GM21423 (cell line): Measurements from ENCODE around the gene VPS35L.
"Not testable (repeated sequence)": the region's sequence is repeated elsewhere in the genome, so short reads cannot be mapped to it uniquely, and the experiment has no call there.

Source experiments
- ATAC-seq: cut with Tn5 transposase; IDR thresholded peaks from one replicate; pipeline ENCODE4 v1.9.1; 2021; ENCODE audit warnings: mild to moderate bottlenecking, moderate library complexity; ENCODE audit not compliant: unreplicated experiment

Gene VPS35L

DNA sequence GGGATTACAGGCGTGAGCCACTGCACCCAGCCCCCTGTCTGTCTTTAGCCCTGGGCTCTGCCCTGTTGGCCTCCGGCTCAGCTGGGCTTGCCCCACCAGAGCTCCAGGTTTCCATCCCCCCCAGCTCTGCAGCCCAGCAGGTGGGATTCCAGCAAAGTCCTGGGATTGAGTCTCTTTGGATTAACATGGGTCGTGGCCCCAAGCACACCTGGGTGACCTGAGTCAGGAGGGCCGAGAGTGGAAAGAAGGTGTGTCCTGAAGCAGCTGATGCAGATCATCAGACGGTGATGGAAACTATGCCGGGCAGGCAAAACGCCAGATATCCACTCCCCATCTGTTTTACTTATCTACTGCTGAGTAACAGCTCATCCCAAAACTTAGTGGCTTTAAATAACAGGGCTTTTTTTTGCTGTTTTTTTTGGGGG is 90.1 kb downstream of the VPS35L start:
- ATAC-seq: no peak

DNA sequence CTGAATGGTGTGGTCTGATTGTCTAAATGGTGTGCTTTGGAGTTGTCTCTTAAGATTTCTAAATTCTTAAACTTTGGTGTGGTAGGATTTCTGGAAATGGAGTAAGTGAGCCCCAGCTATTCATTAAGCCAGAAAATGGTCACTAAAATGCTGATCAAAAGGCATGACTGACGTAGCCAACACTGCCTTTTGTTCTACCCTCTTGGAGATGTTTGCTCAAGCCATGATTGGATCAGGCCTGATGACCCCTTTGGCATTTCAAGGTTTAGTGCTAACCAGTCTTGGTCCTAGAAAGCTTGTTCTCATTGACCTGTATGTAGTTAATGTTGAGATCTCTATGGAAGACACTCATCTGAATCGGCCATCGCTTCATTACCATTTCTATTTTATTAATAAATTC is 94.5 kb downstream of the VPS35L start:
- no peak for ATAC-seq

DNA sequence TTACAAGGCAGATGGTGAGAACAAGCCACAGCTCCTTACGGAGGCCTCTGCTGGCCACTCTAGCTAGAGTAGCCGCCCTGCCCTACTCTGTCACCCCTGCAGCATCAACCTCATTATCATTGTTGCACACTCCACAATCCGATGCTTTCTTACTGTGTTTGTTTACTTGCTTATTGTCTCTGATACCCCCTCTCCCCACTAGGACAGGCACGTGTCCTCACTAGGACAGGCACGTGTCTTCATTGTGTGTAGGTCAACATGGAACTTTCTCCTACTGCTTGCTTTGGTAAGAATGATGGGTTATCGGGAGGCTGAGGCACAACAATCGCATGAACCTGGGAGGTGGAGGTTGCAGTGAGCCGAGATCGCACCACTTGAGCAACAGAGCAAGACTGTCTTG is 98.6 kb downstream of the VPS35L start:
- ATAC-seq: no peak

DNA sequence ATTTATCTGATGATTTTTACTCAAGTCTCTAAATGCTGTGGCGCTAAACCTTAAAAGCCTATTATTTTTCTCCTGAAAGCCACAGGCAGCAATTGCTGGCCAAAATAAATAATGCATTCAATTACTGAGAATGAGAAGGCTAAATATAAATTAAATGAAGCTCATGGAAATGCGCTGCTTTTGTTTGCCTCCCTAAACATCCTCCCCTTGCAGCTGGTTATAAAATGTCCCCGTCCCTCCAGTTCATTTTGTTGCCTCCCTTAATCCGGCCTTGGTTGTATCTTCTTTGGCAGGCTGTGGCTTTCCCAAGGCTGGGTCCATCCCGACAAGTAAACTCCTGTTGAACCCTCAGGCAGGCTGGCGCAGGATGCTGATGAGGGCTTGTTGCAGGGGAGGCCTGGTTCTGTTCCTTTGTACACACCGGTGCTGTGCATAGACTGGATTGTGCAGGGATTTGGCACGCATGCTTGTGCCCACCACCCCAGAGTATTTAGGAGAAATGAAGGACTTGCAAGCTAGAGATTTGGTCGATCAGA is 99.8 kb downstream of the VPS35L start:
- ATAC-seq: no peak

DNA sequence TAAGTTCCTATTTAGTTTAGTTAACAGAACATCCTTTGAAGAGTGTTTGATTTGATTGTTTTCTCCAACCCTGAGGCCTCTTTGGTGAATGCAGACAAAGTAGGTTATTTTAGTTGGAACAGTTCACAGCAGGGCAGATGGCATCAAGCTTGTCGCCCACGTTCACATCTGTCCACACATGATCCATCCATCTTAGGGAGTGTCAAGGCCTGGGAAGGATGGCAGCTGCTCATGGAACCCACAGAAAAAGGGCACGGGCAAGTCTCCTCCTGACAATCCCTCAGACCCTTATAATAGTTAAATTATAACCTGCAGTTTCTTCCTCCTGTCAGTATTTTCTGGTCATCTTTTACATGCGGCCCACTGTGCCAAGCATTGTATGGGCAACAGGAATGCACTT is 102.3 kb downstream of the VPS35L start:
- no peak for ATAC-seq

DNA sequence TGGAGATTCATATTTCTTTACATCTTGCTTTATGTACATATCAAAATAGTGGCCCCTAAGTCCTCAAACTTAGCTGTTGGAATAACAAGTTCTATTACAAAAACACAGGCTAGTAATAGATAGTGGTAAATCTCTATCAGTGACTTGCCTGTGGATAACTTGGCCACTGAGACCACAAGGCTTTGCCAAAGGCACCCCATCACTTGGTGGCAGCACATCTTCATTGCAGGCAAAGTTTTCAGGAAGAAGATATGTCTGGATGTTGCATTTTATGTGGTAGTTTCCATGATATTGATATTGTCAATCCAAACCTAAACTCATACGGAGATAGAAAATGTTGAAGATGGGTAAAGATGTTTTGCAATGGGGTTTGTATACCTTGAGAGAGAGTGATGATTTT is 104.1 kb downstream of the VPS35L start:
- ATAC-seq: no peak

DNA sequence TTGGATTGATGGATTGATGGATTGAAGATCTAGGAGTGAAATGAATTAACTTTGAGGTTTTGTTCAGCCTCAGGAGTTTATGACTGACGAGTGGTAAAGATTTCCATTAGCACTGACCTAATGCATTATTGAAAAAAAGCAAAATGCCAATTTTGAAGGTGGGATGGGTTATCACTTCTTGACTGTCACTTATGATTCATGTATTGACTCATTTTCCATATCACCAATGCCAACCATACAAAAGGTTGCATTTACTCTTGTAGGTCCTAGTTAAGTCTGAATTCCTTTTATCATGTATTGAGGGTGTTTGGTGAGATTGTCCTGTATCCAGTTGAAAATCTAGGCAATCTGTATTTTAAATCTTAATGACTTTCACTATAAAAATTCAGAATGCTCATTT is 104.9 kb downstream of the VPS35L start:
- no peak for ATAC-seq

DNA sequence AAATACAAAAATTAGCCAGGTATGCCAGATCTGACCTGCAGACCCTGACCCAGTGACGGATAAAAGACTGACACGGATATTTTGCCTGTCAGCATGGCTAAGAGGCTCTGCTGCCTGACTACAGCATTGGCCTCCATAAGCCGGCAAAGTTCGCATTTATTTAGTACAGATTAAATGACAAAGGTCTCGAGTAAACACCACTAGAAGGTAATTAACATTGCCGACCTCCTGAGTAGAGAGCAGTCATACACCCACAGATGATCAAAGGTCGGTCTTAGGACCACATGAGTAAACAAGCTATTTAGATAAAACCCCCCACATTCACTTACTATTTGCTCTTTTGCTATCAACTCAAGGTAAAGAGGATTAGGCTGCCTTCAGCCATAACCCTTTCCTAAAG is 106.8 kb downstream of the VPS35L start:
- no peak for ATAC-seq

DNA sequence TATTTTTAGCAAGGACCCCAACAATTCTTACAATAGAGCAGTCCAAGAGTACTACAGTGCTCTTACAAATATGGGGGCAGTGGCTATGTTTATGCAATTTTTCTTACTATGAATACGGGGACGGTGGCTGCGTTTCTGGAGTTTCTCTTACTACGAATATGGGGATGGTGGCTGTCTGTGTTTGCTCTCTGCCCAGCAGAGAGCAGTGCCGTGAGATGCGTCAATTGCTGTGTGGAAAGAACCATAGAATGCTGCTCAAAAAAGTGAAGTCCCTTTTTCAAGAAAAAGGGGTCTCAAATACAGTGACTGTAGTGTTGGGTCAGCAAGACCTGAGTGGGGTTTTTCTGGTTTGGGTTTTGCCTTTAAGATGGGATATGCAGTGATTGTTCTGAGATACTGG is 108.7 kb downstream of the VPS35L start:
- ATAC-seq: no peak

DNA sequence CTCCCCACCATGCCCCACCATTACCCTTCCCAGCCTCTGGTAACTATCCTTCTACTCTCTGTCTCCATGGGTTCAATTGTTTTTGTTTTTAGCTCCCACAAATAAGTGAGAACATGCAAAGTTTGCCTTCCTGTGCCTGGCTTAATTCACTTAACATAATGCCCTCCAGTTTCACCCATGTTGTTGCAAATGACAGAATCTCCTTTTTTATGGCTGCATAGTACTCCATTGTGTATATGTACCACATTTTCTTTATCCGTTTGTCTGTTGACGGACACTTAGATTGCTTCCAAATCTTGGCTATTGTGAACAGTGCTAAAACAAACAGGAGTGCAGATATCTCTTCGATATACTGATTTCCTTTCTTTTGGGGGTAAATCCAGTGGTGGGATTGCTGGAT is 109.8 kb downstream of the VPS35L start:
- not testable (repeated sequence) for ATAC-seq

DNA sequence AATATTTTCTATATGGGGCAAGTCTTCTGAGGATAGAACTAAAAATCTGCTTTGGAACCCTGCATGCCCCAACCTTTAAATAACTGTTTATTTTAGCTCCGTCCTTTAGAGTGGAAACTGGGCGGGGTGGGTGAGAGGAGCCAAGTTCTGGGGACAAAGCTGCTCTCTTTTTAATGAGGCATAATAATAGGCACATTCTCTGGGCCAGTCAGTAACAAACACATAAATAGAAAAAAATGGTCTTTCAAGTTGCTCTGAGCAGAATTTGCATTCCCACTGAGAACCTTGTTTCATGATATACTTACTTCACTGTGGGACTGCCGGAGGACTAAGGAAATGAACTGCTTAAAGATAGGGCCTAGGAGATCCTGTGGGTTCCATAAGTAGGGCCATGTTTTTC is 111.0 kb downstream of the VPS35L start:
- ATAC-seq: no peak

DNA sequence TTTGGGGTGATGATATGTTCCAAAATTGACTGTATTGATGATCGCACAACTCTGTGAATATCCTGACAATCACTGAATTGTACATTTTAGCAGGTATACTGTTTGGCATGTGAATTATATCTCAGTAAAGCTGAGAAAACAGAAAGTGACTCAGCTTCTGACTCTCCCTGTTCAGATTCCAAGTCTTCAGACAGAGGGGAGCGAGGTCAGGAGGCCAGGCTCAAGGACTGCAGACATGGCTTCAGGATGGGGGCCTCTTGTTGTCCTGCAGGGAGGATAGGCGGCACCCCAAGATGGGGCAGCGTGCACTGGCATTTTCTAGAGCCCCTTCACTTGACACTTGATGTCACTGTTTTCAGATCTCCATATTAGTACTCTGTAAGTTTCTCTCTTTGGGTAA is 116.9 kb downstream of the VPS35L start:
- ATAC-seq: no peak

DNA sequence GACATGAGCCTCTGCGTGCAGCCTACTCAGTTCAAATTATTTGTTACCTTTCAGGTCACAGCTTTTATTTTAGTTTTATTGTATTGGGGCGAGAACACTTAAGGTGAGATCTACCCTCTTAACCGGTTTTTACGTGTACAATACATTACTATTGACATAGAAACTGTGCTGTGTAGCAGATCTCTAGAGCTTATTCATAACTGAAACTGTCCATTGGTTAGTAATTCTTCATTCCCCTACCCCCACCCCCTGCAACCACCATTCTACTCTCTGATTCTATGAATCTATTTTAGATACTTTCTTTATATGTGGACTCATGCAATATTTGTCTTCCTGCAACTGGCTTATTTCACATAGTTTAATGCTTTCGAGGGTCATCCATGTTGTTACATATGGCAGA is 119.0 kb downstream of the VPS35L start:
- no peak for ATAC-seq

DNA sequence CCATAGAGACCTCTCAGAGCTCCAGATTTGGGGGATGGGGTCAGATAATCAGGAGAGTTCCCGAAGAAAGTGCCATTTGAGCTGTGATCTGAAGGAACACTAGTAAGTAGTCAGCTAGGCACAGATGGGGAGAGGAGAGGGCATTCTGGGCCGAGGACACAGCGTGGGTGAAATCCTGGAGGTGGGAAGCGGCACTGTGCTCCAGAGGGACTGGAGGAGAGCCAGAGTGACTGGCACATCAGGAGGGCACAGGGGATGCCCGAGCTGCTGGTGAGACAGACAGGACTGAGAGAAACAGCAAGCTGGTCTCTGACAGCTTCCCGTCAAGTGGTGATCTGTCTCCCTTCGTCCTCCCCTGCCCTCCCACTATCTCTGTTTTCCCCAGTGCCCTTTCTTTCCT is 121.9 kb downstream of the VPS35L start:
- ATAC-seq: no peak

DNA sequence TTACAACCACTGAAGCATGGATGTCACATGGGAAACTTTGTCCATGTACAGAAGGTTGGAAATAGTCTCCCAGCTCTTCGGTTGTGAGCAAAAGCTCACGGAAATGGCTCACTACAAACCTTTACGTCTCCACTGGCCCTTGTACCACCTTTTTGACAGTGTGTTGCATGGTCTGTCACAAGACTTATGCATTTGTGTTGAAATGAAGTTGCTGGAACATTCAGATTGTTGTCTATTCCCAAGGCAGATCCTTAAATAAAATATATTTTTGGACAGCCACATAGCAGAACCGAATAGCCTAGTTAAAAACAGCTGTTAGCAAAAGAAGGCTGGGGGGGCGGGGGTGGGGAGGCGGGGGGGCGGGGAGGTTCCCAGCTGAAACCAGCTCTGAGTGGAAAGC is 123.3 kb downstream of the VPS35L start:
- ATAC-seq: no peak

DNA sequence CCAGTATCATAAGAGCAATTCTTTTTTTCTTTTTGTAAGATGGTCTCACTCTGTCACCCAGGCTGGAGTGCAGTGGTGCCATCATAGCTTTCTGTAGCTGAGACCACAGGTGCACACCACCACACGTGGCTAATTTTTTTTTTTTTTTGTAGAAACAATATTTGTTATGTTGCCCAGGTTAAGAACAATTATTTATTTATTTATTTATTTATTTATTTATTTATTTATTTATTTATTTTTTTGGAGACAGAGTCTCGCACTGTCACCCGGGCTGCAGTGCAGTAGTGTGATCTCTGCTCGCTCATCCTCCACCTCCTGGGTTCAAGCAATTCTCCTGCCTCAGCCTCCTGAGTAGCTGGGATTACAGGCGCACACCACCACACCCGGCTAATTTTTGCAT is 123.8 kb downstream of the VPS35L start:
- not testable (repeated sequence) for ATAC-seq

DNA sequence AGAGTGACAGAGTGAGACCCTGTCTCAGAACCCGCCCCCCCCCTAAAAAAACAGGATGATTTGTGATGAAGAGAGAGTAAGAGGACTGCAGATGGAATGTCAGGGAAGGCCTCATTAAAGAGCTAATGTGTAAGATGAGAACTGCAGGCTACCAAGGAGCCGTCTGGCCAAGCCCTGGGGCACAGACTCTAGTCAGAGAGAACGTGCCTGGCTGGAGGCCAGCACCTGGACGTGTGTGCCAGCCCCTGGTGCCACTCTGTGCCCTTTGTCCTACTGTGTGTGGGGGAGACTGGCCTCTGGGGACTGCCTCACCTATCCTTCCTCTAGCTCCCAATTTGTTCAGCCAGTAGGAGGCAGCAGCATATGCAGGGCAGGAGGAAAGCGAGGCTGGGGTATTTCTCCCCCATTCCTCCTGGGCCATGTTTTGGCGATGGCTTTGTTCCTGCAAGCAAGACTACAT is 125.4 kb downstream of the VPS35L start:
- ATAC-seq: no peak

DNA sequence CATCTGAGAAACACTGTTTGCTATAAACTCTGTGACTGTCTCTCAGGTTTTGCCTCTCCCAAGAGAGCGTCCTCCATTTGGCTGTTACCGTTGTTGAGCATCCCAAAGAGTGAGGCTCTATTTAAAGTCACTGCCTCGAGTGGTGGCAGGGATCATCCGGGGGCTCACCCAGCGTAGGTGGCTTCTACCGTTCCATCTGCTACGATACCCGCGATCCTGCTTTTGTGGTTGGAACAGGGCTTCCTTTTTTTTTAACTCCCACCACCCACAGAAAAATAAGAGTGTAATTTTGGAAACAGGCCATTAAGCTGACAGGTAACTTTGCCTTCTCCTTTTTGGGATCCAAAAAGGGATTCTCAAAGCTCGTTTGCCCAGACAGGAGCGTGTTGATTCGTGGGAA is 126.1 kb downstream of the VPS35L start:
- ATAC-seq: no peak

DNA sequence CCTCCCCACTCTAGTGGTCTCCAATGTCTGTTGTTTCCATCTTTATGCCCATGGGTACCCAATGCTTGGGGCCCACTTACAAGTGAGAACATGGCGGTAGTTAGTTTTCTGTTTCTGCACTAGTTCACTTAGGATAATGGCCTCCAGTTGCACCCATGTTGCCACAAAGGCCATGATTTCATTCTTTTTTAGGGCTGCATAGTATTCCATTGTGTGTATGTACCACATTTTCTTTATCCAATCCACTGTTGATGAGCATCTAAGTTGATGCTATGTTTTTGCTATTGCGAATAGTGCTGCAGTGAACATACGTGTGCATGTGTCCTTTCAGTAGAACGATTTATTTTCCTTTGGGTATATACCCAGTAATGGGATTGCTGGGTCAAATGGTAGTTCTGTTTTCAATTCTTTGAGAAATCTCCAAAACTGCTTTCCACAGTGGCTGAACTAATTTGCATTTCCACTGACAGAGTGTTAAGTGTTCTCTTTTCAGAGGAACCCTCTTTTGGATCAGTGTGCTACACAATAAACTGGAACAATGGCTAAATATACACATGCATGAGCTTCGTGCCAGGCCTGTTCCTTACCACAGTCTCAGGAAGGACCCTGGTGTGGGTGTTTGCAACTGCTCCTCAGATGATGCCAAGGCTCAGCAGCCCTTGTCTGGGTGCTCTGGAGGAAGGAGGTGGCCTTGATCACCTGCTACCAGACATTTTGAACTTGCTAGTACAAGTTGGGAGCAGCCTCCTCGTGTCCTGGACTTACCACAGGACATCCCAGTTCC is 128.1 kb downstream of the VPS35L start:
- ATAC-seq: no peak

DNA sequence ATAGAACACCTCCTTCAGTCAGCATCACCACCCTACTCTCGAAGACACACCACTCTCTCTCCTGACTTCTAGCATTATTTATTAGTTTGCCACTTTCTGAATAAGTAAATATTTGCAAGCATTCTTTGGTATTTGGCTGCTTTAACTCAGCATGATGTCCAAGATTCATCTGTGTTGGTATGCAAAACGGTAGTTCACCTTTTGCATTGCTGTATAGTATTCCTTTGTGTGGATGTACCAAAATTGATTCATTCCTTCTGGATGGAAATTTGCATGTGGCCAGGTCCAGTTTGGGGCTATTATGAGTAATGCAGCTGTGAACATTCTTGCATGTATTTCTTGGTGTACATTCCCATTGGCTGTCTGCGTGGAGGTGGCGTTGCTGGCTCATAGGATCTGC is 129.7 kb downstream of the VPS35L start:
- no peak for ATAC-seq

DNA sequence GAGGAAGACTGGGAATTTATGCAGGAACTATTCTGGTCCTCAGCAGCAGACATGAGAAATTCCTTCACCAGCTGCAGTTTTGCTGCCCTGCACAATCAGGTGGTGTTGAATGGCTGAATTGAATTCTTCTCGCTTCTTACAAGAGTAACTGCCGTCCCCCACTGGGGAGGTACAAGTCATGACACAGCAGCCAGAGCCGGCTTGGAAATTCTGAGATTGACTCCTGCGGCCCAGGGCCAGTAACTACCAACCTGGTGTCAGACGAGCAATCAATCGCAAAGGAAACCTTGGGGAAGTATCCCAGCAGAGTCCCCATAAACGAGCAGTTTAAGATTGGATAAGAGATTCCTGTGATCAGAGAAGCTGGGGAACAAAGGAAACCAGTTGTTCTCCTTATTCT is 131.8 kb downstream of the VPS35L start:
- no peak for ATAC-seq

DNA sequence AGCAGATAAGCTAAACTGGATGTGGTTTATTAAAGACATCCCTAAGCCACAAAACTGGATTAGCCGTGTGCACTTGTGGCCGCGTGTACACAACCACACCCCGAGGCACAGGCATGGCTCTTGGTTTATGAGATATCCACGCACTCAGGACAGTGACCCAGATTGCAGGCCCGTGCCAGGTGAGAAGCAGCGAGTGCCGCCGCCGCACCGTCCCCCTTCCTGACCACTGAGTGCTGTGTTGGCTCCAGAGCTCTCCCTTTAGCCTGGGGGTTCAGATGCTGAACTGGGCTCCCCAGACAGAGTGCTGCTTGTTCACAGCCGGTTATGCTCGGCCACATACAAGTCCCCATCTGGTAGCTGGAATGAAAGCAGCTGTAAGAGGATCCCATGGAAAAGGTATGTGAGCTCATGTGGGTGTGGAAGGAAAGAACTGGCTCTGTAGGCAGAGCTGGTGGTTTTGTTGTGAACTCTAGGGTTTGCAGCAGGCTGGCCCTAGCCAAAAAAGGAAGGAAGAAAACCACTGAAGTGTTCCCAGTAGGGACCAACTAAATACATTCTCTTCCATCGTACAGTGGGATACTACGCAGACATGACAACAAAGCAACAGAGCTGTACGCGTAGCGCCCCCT is 133.0 kb downstream of the VPS35L start:
- no peak for ATAC-seq
